Measurements from ENCODE around the gene FAAH. TPM values are rescaled to one million over a fixed set of nuclear protein-coding genes. Genes with fewer than 3 reads are reported as not detected.

FAAH gene
- total and polyA plus RNA-seq, 2 of the 13 experiments (the other 11 are each of a cell fraction or from before 2014, with no cell fraction given) = 5.4 to 11.0 TPM

- TF ChIP-seq ZBTB2 (CRISPR knock-in tag; IDR thresholded peaks at IDR 0.05; ENCODE audit: low read depth) (no peak), ZHX1 (CRISPR knock-in tag; IDR thresholded peaks at IDR 0.05; ENCODE audit: low read depth) (peak; percentile 47; the same call in 1 of the 2 replicates), ZNF280B (CRISPR knock-in tag; IDR thresholded peaks at IDR 0.05; ENCODE audit: borderline replicate concordance) (no peak), RXRA (CRISPR knock-in tag; IDR thresholded peaks at IDR 0.05) (0 out of 2 replicates have a peak, but pooled peaks have one; percentile 36), NR2F2 (IDR thresholded peaks at IDR 0.05; ENCODE audit: borderline replicate concordance, low read depth) (peak; percentile 75), SOX13 (IDR thresholded peaks at IDR 0.05) (no peak), SOX13 (CRISPR knock-in tag; conservative IDR thresholded peaks at IDR 0.05 in 1 of 2, IDR thresholded peaks at IDR 0.05 in 1 of 2) (no peak; a peak in 1 of 4 replicates), CENPT (CRISPR knock-in tag; IDR thresholded peaks at IDR 0.05; ENCODE audit: low read depth) (no peak), SMYD3 (CRISPR knock-in tag; IDR thresholded peaks at IDR 0.05) (peak; percentile 57; the same call in 1 of the 2 replicates), MLXIP (CRISPR knock-in tag; IDR thresholded peaks at IDR 0.05; ENCODE audit: borderline replicate concordance) (no peak), BORCS8-MEF2B (CRISPR knock-in tag; IDR thresholded peaks at IDR 0.05) (peak; percentile 48; the same call in 1 of the 2 replicates), ZNF549 (CRISPR knock-in tag; IDR thresholded peaks at IDR 0.05) (no peak), ADNP (CRISPR knock-in tag; IDR thresholded peaks at IDR 0.05) (no peak), ZNF326 (CRISPR knock-in tag; IDR thresholded peaks at IDR 0.05; ENCODE audit: borderline replicate concordance) (no peak), MXD1 (CRISPR knock-in tag; IDR thresholded peaks at IDR 0.05) (0 out of 2 replicates have a peak, but pooled peaks have one; percentile 23), PHF5A (CRISPR knock-in tag; IDR thresholded peaks at IDR 0.05; ENCODE audit: low read depth, unreplicated experiment) (no peak), GABPB1 (CRISPR knock-in tag; IDR thresholded peaks at IDR 0.05) (peak; percentile 28; the same call in 1 of the 2 replicates), ZNF253 (CRISPR knock-in tag; IDR thresholded peaks at IDR 0.05; ENCODE audit: borderline replicate concordance) (no peak), WIZ (CRISPR knock-in tag; IDR thresholded peaks at IDR 0.05) (peak; percentile 36; the same call in 1 of the 2 replicates), LCORL (IDR thresholded peaks at IDR 0.05) (no peak), LCORL (CRISPR knock-in tag; IDR thresholded peaks at IDR 0.05) (peak; percentile 38; the same call in 1 of the 2 replicates), SRY (CRISPR knock-in tag; IDR thresholded peaks at IDR 0.05) (0 out of 2 replicates have a peak, but pooled peaks have one; percentile 29)
Observed at GRCh38 chr1:46418976-46419375, 24.9 kb downstream of the FAAH start (continued).
